CD4-positive, alpha-beta T cell treated with Interleukin-6 at 100 ng/mL for 8 hours (primary cell): ENCODE data around the gene CCL21.
"Not testable (repeated sequence)": the region's sequence is repeated elsewhere in the genome, so short reads cannot be mapped to it uniquely, and the experiment has no call there.

Experiments used
- DNase-seq: peaks from one replicate; pipeline ENCODE4 v3.0.0-alpha.2; 2020; ENCODE audit warnings: mixed read lengths, low spot score

Gene CCL21, protein sequence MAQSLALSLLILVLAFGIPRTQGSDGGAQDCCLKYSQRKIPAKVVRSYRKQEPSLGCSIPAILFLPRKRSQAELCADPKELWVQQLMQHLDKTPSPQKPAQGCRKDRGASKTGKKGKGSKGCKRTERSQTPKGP

DNA sequence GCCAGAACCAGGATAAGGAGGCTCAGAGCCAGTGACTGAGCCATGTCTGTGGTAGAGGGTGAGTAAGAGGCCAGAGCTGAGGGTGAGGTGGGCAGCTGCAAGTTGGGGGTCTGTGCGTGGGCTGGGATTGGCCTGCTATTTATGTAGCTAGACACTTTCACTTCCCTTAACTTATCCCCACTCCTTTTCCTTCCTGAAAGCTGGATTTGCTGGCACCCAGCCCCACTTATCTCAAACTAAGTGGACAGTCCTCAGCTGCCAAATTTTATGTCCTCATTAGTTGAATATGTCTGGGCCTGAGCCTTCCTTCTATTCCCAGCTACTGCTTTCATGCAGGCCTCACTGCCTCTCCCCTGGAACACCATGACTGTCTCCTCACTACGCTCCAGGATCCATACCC is at the start of gene CCL21:
TSS of gene CCL21 (minus strand) at position 114 of the 400 bp plus-strand sequence. CDS start at position 44, 70 bp downstream.
- DNase-seq = no peak

DNA sequence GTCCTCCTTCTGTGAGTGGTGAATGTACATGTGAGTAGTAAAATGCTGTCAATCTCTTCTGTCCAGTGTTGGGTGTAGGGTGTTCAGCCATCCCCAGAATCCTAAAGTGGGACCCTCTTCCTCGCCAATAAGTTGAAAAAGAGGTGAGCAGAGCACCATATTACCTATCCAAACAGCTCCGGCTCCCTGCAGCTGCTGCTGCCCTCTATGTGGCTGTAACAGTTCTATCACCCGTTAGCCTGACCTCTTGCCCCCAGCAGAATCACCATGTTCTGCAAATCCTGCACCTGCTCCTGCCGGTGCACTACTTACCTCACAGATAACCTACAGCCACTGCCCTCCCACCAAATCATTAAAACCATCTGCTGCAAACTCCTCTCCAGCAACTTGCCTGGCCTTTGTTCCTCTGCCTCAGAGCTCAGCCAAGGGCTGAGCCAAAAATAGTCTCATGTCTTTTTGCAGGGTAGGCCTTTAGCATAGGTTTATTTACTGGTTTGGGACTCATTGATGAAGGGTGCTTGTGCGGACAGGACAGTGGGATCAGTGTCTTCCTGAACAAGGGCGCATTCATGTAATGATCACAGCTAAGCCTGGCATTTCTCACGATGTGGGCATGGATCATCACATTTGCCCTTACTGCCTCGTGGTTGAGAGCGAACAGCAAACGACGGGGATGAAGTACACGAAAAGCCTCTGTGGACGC is 49.6 kb upstream of the CCL21 start:
- DNase-seq = no peak

DNA sequence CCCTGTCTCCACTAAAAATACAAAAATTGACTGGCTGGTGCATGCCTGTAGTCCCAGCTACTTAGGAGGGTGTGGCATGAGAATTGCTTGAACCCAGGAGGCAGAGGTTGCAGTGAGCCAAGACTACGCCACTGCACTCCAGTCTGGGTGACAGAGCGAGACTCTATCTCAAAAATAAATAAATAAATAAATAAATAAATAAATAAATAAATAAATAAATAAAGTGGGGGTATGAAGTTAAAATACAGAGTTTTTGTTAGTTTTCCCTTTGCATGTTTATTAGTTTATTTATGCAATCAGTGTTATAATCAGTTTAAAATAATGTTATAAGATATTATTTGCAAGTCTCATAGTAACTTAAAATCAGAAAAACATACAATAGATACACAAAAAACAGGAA is 40.4 kb upstream of the CCL21 start:
- not testable (repeated sequence) for DNase-seq

DNA sequence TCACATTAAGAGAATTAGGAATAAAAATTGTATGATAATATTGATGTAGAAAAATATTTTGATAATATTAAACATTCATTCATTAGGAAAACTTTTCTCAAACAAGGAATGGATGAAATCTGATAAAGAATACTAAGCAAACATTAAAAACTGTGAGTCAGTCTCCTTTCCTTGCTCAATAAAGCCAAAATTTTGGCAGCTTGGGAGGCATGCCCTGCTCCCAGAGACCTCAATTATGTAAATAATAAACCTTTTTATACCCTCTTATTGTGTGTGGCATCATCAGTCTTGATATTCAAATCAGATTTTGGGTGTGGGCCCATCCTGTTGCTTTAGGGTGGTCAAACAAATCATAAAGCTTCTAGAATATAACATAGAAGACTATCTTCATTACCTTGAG is 36.6 kb upstream of the CCL21 start:
- DNase-seq = no peak

DNA sequence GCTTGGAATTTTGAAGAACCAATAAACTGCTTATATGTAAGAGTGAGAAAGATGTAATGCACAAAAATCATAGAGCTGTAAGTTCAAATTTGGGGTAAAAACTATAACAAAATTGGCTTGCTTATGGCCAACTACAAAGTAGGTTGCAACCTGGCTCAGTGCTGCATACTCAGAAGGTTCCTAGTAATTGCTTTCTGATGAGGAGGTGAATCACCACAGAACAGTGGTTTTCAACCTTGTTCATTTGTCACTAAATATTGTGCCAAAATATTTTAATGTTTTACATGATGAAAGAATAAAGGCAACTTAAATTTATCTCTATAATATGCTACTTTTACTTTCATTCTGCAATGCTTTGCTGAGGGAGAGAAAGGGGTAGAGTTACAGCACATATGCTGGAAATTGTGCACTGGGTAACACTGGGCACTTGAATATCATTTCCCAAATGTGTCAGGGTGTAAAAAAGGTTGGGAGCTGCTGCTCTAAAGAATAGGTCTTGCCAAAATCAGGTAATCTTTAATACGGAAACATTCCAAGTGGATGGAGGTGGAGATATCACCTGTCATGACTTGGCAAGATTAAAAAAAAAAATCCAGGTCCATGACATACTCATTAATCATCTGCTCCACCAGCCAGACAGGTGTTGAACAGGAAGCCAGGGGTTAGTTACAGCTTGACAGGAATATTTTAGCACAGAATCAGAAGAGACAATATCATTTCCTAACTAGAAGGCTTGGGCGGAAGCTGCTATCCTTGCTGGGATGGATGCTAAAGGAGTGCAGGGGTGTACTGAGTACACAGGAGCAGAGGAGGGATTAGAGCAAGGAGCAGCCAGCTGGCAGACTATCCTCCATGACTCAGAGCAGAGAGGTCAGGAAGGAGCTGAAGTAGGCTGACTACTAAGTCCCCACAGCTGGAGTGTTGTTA is 34.6 kb upstream of the CCL21 start:
- DNase-seq = no peak

DNA sequence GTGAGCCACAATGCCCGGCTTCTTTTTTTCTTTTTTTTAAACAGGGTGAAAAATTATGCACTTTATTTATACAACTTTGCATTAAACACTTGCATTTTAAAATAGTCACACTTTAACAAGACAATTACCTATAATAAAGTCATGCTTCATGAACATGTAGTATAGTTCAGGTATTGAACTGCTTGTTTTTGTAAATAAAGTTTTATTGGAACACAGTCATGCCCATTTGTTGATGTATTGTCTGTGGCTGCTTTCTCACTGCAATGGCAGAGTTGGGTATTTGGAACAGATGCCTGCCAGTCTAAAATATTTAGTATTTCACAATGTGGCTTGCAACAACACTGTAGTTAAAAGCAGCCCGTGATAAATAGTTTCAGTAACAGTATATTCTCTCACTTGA is 32.8 kb upstream of the CCL21 start:
- DNase-seq = no peak

DNA sequence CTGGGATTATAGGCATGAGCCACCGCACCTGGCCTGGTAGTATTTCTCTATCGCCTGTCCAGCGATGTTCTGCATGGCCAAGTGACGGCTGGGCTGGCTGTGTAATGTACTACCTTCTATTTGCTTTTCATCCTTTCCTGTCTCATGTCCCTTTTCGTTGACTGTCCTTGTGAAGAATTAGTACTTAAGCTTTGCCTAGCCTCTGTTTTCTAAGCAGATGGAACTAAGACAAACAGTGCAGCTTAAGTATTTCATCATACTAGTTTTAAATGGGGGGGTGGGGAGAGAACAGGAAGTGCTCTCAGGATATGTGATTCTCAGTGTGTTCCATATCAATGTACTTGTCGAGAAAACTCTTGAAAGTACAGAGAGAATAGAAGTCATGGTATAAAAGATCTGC is 31.7 kb upstream of the CCL21 start:
- DNase-seq = no peak

DNA sequence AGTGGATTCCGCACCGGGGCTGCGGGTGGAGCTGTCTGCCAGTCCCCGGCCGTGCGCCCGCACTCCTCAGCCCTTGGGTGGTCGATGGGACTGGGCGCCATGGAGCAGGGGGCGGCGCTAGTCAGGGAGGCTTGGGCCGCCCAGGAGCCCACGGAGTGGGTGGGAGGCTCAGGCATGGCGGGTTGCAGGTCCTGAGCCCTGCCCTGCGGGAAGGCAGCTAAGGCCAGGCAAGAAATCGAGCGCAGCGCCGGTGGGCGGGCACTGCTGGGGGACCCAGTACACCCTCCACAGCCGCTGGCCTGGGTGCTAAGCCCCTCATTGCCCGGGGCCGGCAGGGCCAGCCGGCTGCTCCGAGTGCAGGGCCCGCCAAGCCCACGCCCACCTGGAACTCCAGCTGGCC is 30.2 kb upstream of the CCL21 start:
- DNase-seq = not testable (repeated sequence)

DNA sequence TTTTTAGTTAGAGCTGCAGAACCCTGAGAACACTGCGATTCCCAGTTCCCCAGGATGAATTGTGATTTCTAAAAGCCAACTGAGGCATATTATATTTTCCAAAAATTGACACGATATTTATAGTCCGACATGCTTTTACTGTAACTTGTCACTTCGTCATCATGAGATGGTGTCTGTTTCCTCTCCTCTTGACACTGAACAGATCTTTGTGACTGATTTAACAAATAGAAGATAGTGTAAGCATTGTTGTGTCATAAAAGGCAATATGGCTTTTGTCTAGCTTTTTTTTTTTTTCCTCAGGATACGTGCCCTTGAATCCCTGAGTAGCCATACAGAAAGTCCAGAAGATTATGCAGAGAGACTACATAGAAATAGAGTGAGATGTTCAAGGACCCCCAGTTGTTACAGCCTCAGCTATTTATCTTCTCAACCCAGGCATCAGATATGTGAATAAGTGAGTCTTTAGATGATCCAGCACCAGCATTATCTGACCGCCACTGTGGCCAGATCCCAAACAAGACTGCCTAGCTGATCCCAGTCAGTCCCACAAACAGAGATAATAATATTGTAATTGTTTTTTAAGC is 27.8 kb upstream of the CCL21 start:
- no peak for DNase-seq

DNA sequence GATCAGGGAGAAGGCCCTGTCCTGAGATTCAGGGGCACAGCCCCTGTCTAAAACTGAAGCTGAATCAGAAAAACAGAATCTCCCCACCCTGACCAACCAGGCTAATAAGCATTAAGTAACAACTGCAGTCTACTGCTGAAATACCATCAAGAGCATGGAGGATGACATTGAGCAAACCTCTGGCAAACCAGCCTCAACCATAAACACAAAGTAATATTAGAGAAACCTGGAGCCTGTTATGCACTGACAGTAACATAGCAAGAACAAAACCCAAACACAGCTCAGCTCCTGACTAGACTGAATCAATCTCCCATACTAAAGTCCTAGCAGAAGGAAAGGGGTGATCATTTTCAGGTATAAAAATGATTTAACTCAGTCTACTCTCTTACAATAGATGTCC is 24.8 kb upstream of the CCL21 start:
- DNase-seq = no peak

DNA sequence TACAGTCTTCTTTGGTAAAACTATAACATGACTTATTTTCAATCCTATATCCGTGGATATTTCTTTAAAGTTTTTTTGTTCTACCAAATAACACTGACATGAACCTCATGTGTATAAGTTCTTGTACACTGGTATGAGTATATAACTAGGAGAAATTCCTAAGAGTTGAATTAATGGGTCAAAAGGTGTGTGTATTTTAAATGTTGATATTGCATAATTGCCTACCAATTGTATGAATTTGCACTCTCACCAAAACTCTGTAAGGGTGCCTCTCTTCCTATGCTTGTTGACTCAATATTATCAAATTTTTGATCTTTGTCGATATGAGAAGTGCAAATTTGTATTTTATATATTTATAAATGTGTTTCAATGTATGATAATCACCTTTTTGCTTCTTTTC is 22.9 kb upstream of the CCL21 start:
- no peak for DNase-seq

DNA sequence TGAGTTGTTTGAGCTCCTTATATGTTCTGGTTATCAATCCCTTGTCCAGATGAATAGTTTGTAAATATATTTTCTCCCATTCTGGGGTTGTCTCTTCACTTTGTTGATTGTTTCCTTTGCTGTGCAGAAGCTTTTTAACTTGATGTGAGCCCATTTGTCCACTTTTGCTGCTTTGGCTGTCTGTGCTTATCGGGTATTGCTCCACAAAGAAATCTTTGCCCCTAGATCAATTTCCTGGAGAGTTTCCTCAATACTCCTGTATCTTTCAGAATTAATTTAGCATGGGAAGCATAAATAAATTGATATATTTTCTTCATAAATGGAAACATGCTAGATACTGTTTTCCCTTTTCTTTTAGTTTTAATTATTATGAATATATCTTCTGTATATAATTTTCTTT is 22.5 kb upstream of the CCL21 start:
- no peak for DNase-seq

DNA sequence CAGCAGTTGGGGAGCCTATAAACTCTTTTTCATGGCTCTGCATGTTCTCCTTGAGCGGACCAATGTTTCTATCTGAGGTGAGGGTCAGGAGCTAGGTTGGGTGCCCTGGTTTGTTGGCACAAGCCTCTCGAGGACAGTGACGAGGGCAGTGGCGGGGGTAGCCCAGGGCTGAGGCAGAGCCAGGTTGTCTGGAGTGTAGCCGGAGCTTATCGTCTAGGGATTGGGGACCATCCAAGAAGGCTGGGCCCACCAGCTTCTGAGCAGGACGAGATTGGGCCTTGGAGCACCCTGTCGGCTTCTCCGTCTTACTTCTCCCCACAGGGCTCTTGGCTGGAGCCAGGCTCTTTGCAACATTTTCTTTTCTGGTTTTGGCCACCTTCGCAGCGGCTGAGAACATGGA is 13.2 kb upstream of the CCL21 start:
- no peak for DNase-seq

DNA sequence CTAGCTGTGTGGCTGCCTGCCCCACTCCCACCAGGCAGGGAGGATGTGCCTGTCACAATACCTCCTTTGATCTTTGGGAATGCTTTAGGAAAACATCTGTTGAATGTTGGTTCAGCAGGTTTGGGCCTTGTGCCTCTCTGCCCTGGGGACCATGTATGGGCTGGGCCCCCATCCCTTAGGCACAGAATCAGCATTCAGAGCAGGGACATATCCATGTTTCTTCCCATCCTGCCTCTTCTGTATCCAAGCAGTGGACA is 9.8 kb upstream of the CCL21 start:
- DNase-seq = not testable (repeated sequence)

DNA sequence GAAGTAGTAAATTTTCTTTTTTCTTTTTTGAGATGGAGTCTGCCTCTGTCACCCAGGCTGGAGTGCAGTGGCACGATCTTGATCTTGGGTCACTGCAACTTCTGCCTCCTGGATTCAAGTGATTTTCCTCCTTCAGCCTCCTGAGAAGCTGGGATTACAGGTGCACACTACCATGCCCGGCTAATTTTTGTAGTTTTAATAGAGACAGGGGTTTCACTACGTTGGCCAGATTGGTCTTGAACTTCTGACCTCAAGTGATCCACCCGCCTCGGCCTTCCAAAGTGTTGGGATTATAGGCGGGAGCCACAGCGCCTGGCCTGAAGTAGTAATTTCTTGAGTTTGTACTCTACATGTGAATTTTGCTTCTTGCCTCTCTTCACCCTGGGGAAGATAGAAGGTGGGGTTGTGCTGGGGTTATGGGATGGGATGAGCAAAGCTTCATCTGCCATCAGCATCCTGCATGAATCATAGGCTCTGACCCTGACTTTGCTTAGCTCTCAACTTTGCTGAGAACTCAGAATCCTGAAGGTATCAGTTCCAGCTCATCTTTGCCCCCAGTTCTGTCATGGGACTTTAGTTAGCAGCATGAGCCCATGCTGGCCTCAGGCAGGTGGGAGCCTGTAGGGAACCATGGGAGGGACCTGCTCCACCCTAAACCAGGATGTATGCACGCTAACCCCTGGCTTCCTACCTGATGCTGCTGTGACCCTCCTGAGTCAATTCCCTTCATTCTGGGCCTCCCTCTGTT is 9.3 kb upstream of the CCL21 start:
- no peak for DNase-seq

DNA sequence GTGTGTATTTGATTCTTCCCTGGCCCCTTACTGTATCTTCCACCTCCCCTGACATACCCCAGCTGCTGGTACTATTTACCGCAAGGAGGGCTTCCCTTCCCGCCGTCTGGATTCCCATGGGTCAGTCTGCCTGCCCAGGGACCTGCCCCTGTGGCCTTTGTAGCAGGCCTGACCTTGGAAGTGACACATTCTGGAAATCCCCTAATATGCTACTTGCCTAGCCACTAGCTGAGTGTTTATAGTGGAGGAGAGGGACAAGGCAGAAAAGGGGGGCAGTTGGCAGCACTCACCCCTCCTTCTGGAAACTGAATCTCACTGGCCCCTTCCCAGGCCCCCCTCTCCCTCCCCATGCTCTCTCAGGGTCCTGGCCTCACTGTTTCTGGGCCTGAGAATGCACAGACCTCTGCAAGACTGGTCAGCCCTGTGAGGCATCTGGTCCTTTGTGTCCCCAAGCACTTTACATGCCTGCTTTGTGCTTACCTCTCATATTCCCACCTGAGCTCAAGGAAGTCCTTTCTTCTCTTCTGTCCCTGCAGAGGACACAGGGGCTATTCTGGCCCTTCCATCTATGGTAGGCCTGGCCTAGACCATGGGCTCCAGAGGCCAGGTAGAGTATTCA is 8.2 kb upstream of the CCL21 start:
- no peak for DNase-seq

DNA sequence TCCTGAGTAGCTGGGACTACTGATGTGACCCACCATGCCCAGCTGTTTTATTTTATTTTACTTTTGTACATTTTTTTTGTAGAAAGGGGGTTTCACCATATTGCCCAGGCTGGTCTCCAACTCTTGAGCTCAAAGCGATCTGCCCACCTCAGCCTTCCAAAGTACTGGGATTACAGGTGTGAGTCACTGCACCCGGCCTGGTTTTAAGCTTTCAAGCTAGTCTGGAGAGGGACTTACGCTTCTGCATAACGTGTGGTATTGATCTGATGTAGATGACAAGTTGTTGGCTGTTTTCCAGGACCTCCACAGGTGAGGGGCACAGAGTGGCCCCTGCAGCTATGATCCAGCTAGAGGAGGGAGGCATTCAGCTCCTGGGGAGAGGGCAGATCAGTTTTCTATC is 6.8 kb upstream of the CCL21 start:
- DNase-seq = no peak

DNA sequence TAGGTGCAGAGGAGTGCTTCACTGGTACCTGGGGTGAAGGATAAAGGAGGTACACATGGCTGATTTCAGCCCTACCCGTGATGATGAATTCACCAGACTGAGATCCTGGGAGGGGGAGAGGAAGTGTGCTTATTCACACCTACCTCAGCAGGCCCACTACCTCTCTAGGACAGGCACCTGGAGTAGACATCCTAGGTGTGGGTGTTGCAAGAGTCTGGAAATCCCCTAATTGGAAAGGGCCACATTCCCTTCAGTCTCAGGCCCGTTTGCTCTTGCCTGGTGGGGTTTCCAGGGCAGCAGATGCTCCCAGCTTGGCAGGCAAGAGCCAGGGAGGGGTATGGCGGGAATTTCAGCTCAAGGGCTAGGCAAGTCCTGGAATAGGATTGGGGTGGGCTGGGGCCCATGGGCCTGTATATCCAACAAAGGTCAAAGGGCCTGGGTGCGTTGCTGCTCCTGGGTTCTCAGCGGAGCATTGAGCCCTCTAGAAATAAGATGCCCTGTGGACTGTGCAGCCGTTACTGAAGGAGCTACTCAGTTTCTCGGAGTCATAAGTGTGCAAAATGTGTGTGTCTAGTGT is 5.8 kb upstream of the CCL21 start:
- no peak for DNase-seq

DNA sequence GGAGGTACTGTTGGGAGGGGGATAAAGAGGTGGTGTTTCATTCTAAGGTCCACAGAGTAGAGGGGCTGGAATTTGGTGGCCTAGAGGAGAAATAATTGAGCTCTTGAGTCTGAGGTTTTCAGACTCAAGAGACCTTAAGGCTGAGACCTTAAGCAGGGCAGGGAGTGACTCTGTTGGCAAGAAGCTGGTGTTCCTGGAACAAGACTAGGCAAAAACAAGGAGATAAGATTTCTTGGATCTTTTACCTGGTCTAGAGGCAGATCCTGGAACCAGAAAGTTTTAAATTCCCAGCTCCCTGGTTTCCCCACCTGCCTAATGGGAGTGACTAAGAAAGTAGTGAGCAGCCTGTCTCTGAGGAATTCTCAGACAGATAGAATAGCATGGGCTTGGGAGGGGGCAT is 4.1 kb upstream of the CCL21 start:
- DNase-seq = no peak

DNA sequence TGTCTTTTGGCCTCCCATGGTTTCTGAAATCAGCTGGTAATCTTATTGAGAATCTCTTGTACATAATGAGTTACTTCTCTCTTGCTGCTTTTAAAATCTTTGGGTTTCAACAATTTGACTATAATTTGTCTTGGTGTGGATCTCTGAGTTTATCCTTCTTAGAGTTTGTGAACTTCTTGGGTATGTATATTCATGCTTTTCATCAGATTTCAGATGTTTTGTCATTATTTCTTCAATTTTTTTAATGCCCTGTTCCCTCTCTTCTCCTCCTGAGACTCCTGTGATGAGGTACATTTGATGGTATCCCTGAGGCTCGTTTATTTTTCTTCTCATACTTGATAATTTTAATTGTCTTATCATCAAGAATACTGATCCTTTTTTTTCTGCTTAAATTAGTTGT is 2.2 kb upstream of the CCL21 start:
- no peak for DNase-seq

DNA sequence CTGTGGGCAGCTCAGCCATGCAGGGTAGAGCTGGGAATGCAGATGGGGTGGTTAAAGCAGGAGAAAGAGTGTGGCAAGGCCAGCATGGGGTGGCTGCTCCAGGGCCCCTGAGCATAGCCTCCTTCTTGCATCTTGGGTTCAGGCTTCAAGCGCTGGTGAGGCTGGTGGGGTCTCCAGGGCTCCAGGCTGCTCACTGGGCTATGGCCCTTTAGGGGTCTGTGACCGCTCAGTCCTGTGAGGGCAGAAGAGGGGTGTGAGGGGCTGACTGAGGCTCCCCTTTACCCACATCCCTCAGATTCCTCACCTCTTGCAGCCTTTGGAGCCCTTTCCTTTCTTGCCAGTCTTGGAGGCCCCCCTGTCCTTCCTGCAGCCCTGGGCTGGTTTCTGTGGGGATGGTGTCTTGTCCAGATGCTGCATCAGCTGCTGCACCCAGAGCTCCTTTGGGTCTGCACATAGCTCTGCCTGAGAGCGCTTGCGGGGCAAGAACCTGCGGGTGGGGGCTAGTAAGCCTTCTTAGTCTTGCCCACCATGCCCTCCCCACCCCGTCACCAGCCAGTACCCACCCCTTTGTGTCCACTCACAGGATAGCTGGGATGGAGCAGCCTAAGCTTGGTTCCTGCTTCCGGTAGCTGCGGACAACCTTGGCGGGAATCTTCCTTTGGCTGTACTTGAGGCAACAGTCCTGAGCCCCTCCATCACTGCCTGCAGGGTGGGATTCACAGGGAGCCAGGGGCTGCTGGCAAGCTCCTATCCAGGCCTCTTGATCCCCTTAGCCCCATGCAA is 549 bp downstream of the CCL21 start:
- no peak for DNase-seq
